ENCODE results near the gene METTL27. TPM values are rescaled to one million over a fixed set of nuclear protein-coding genes. Genes with fewer than 3 reads are reported as not detected.
"Not testable (repeated sequence)": the region's sequence is repeated elsewhere in the genome, so short reads cannot be mapped to it uniquely, and the experiment has no call there.

METTL27 gene
- total and polyA plus RNA-seq, 2 of the 8 experiments (the other 6 are each of a cell fraction or from before 2014, with no cell fraction given): 6.2 to 12.0 TPM

- not testable (repeated sequence) for H3K9ac ChIP-seq (replicated peaks in 1 of 4; ENCODE audit: extremely low read depth in 1 of 4, low read depth in 3 of 4, low read length in 3 of 4); H2BK12ac ChIP-seq (ENCODE audit: low read depth, low read length); H2AK5ac ChIP-seq (ENCODE audit: low read depth, low read length); H2BK15ac ChIP-seq (ENCODE audit: low read length); H3K36me3 ChIP-seq (ENCODE audit: control insufficient read depth in 2 of 4, insufficient read depth in 4 of 4, low read length in 3 of 4); H3K79me2 ChIP-seq (ENCODE audit: control insufficient read depth in 1 of 2, insufficient read depth in 2 of 2, low read length in 2 of 2); H3K9me3 ChIP-seq (ENCODE audit: insufficient read depth in 2 of 2, low read depth in 1 of 2, low read length in 1 of 2); H3K23me2 ChIP-seq (ENCODE audit: low read depth, low read length); H4K91ac ChIP-seq (replicated peaks; ENCODE audit: insufficient read length, low read length); H3K23ac ChIP-seq (ENCODE audit: insufficient read length); H2AFZ ChIP-seq (ENCODE audit: low read length); H4K8ac ChIP-seq (ENCODE audit: extremely low read depth, insufficient read depth, low read length); H3K18ac ChIP-seq (ENCODE audit: extremely low read depth, low read length); H3K79me1 ChIP-seq (ENCODE audit: low read depth, low read length); H3K27me3 ChIP-seq (replicated peaks in 1 of 4; ENCODE audit: control insufficient read depth in 3 of 4, extremely low read depth in 1 of 4, insufficient read depth in 3 of 4, low read length in 3 of 4); H2BK5ac ChIP-seq (ENCODE audit: low read depth, low read length); H4K20me1 ChIP-seq (replicated peaks in 1 of 2; ENCODE audit: control insufficient read depth in 1 of 2, insufficient read depth in 2 of 2, low read length in 2 of 2); H3K27ac ChIP-seq (ENCODE audit: low read depth, low read length); H4K5ac ChIP-seq (ENCODE audit: insufficient read length, low read depth, low read length); DNase-seq (ENCODE audit: low read depth in 1 of 2, low spot score in 2 of 2); H3K4ac ChIP-seq (replicated peaks; ENCODE audit: insufficient read length, low read depth, low read length); H3K56ac ChIP-seq (replicated peaks; ENCODE audit: insufficient read length, low read depth, low read length); H3K14ac ChIP-seq (ENCODE audit: insufficient read length); FAIRE-seq; H2BK20ac ChIP-seq (ENCODE audit: low read length); H2BK120ac ChIP-seq (replicated peaks; ENCODE audit: low read depth, low read length); H3K4me3 ChIP-seq (ENCODE audit: extremely low read depth in 1 of 4, insufficient read depth in 2 of 4, low read depth in 3 of 4, low read length in 4 of 4); H3K4me2 ChIP-seq (ENCODE audit: insufficient read depth in 1 of 2, low read depth in 2 of 2, low read length in 2 of 2)
- ChIA-PET CTCF (ENCODE audit: partially characterized antibody) (interaction anchor here (0.6 to 1.4 kb wide), 6 partner anchors 10 to 181 kb away, joined by 3 to 5 read pairs (median 4); no protein-coding TSS in a partner anchor), POLR2A (ENCODE audit: partially characterized antibody) (interaction anchor here (0.7 to 1.0 kb wide), 2 partner anchors 10 to 27 kb away, joined by 4 read pairs; no protein-coding TSS in a partner anchor)
- peaks cover 4 to 18% (median 10%) of the 10 kb centered on the region in 4 experiments for H3K4me1 ChIP-seq (replicated peaks in 1 of 4; ENCODE audit: control insufficient read depth in 3 of 4, insufficient read depth in 4 of 4, low read length in 3 of 4)
Measured at GRCh38 chr7:73837167-73837566, 5.1 kb downstream of the METTL27 start.

All from H1 (cell line).